ENCODE data around the gene REPIN1. TPM values are rescaled to one million over a fixed set of nuclear protein-coding genes. Genes with fewer than 3 reads are reported as not detected.
"Not testable (repeated sequence)": the region's sequence is repeated elsewhere in the genome, so short reads cannot be mapped to it uniquely, and the experiment has no call there.

The REPIN1 gene
- total RNA-seq, 1 experiment from 2014 or later = 155 TPM

DNA sequence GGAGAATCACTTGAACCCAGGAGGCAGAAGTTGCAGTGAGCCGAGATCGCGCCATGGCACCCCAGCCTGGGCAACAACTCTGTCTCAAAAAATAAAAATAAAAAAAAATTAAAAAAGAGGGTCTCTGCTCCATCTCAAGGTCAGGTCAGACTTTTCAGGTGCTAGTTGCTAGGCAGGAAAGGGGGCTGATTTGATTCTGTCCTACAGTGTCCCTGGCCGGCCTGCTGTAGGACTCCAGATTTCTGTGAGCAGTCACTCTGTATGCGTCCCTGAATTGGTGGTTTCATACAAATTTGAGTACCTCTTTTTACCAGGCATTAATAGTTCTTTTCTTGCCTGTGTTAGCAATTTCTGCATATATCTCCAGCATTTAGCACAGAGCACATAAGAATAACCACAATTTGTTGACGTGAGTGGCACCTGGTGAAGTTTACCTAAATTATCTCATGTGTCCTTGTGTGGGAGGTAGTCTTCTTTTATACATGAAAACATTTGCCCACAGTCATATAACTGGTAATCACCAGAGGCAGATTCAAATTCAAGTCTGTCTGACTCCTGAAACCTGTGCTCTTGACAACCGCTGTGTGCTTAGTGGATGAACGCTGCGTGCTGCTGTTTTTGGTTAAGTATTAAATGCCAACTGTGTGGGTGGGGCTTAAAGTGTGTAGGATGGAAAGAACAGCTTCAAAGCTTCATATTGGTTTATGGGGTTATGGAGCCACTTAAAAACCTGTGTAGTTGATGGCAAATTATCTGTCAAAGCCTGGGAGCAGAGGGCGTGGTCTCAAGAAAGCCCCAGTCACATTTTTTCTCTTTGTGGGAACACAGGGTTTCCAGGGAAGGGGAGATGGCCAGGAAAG lies 7.3 kb downstream of the REPIN1 start:
- no peak for DNase-seq (ENCODE audit: low read depth)

DNA sequence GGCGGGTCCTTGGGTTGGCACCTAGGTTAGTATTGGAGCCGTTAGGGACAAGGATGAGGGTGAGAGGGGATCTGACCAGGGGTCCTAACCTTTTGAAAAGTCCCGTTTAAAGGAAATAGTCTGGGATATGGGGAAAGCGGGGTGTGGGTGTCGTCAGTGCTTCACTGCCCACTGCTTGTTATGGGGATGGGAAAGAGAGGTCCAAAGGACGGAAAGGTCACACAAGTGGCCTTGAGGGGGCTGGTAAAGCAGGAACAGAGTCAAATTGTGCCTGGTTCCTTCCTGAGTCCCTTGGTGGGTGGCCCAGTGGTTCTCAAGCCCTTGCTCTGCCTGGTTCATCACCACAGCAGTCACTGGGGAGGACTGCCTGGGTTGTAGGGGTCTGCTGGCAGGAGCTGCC lies 7.9 kb downstream of the REPIN1 start:
- DNase-seq (ENCODE audit: low read depth) = no peak

DNA sequence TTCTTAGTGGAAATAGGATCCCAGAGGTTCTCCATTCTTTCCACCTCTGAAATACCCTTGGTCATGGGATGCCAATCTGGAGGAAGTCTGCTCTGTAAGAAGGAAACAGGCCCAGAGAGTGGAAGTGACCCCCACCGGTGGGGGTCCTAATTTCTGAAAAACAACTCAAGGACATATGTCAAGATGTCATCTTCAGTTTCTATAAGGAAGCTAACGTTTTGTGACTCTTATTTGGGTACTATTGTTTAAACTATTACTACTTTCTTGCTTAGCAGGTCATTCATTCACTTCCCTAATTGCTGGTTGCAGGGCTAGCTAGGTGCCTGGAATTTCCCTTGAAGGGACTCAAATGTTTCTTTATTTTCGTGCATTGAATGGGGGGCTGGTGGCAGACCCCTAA lies 8.6 kb downstream of the REPIN1 start:
- DNase-seq (ENCODE audit: low read depth) = no peak

DNA sequence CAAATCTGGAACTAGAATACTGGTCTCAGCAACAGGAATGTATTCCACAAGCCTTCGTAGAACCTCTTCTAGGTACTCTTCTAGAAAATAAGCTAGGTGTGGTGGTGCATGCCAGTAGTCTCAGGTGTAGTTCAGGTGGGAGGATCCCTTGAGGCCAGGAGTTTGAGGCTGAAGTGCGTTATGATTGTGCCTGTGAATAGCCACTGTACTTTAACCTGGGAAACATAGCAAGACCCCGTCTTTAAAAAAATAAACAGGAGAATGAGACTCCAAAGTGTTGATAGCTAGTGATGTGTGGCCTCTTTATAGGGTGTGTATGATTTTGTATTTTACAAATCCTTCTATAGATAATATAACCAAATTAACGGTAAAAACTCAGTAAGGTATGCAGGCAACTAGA lies 9.0 kb downstream of the REPIN1 start:
- DNase-seq (ENCODE audit: low read depth) = no peak

DNA sequence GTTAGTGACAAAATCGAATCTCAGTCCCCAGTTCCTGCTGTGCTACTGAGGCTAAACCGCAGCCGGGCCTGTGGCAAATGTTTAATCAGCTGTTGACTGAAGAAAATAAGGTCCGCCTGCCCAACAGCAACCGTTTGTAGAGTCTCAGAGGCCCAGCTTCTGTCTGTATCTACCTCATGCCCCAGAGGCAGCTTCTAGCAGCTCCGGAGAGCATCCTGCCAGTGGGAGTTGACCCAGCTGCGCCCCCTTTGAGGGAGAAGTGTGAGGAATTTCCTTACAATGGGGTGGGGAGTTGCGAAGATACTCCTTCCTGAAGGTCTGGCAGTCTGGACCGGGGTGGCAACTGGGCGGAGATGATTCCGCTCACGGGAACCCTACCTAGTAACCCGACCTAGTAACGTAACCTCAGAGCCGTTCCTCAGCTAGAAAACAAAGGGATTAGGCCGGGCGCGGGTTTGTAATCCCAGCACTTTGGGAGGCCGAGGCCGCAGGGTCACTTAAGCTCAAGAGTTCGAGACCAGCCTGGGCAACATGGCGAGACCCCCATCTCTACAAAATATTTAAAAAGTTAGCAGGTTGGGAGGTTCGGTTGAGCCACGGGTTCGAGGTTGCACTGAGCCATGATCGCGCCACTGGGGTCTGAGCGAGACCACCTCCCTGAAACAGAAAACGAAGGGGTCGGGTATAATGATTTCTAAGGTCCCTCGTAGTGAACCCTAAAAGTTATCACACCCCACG lies 9.7 kb downstream of the REPIN1 start:
- DNase-seq (ENCODE audit: low read depth) = peak; percentile 94

DNA sequence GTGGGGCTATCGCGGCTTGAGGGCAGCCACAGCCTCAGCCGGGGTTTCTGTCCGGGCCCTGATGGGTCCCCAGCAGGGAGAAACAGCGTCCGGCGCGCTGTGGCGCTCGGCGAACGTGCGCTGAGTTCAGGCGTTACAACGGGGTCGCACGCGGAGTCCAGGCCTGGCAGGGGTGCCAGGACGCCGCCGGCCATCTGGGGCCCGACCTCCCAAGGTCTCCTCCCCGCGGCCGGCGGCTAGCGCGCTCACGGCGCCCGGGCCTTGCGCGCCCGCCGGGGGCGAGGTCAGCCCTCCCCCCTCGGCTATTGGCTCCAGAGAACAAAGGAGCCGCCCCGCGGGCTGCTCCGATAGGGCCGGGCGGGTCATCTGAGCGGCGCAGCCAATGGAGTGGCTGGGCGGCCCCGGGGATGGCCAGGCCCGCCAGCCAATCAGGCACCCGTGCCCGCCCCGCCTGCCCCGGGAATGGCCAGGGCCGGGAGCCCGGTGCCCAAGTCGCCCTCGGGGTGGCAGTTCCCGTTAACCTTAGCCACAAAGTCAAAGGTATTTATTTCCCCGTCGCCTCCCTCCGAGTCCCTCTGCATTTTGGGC lies 10.3 kb downstream of the REPIN1 start, which contains the start of gene ZNF775:
Gene ZNF775 (plus strand): TSS at position 478 of the 588 bp plus-strand sequence. CDS start 9,141 bp downstream, outside the sequence.
- DNase-seq (ENCODE audit: low read depth) = peak; percentile 96

DNA sequence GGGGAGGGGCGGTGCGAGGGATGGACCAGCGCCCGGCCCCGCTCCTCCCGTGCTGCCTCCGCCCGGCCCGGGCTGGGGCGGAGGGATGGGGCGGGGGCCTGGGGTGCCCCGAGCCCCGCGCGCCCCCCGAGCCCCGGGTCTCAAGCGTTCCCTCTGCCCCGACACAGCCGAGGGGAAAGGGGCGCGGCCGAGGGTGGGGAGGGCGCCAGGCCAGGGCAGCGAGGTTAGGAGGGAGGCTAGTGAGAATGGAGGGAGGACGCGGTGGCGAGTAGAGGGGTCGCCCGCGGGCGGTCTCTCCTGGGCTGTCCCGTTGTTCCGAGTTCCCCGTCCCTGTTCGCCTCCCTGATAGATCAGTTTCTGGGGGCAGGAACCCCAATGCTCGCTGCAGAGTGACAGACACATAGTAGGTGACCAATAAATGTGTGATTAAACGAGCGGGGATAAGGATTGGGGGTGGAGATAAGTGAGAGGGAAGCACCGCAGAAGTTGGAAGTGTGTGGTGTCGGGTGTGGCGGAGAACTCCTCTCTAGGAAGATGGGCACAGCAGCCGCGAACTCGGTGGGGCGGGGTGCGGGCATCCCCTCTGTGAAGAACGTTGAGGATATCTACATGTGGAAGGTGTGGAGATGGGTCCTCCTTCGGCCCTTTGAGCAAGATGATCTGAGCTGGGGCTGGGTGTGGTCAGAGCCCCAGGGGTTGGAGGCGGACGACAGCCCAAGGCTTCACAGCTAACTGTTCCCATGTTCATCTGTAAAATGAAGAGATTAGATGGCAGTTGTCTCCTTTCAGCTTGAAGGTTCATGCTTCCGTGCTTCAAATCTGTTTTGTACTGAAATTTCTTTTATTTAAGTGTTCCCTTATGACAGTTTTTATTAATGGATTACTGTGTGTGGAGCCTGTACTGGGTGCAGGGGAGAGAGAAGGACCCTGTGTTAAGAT lies 11.1 kb downstream of the REPIN1 start:
- DNase-seq (ENCODE audit: low read depth) = peak; percentile 50

DNA sequence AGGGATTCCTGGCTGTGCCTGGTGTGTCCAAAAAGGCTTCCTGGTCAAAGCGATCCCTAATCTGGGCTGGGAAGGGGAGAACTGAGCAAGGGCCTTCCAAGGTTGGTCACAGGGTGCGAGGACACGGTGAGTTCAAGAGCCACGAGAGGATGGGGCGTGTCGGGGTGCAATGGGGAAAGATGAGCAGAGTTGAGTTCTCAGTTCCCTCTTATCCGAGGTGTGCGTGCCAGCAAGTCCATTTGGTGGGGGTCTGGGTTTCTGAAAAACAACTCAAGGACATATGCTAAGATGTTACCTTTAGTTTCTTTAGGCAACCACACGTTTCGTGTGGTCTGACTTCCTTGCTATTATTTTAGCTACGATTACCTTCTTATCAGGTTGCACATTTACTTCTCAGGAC lies 11.8 kb downstream of the REPIN1 start:
- no peak for DNase-seq (ENCODE audit: low read depth)

DNA sequence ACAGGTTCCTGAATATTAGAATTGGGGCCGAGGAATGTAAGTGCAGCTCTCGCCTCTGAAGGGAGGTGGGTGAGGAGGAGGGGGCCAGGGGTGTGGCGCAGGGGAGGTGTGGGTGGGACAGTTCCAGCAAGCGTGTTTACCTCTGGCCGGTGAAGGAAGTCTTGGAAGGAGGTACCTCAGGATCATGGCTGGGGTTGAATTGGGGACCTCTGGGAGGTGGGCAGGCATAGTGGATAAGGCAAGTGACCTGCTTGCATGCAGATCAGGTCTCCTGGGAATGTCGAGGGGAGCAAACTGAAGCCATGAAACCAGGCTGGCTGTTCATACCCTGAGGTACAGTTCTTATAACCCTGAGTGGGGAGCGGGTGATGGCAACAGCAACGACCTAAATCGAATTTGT lies 12.5 kb downstream of the REPIN1 start:
- no peak for DNase-seq (ENCODE audit: low read depth)

DNA sequence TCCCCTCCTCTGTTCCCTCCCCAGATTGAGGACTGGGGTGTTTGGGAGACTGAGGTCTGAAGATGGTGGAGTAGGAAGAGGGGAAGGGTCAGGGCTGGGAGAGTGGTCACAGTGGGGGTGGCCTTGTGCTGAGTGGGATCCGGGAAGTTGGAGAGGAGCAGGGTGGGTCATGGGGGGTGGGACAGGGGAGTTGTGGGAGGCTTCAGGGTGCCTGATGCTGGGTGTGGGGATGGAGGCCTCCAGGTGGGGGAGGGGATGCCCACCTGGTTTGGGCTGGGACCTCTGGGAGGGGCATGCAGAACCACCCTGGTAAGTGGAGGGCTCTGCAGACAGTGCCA lies 13.1 kb downstream of the REPIN1 start:
- no peak for DNase-seq (ENCODE audit: low read depth)

DNA sequence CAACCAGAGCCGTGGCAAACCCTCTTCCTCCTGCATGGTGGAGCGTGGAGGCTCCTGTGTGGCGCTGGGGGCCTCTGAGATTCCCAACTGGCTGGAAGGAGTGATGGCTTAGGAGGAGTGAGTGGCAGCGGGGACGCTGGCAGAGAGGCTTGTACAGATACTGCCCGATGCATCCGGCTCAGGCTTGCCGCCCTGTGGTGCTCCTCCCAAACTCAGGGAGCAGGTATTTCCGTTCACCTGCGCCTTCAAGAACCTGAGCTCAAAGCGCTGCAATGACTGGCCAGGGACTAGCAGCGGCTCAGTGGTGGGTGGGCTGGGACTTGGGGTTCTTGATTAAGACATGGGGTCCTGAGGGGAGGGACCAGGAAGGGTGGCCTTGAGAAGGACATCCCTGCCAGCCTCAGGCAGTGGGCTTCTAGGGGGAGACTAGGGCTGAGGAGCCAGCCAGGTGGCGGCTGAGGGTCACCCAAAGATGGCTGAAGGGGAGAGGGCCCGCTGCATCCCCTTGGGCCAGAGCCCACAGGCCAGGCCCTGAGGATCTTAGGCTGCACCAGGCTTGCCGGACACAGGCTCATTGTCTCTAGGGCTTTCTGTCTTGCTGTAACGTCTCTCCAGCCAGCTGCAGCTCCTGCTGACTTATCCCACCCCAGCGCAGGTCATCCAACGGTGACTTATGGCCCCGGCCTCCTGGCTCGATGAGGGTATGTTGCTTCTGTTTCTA lies 13.7 kb downstream of the REPIN1 start:
- no peak for DNase-seq (ENCODE audit: low read depth)

DNA sequence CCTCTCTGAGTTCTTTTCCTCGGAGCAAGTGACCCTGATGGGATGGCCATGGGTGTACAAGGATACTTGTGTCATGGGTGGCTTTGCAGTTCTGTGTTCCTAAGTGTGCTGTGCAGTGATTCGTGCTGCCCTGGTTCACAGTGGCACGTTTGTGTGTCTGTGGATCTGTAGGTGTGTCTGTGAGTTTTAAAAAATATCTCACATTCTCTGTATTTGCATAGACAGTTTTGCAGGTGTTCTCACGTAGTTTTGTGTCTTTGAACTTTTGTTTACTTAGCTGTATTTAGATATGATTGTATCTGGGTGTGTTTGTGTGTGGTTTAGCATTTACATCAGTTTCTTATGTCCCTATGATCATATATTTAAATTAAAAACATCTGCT lies 14.2 kb downstream of the REPIN1 start:
- no peak for DNase-seq (ENCODE audit: low read depth)

DNA sequence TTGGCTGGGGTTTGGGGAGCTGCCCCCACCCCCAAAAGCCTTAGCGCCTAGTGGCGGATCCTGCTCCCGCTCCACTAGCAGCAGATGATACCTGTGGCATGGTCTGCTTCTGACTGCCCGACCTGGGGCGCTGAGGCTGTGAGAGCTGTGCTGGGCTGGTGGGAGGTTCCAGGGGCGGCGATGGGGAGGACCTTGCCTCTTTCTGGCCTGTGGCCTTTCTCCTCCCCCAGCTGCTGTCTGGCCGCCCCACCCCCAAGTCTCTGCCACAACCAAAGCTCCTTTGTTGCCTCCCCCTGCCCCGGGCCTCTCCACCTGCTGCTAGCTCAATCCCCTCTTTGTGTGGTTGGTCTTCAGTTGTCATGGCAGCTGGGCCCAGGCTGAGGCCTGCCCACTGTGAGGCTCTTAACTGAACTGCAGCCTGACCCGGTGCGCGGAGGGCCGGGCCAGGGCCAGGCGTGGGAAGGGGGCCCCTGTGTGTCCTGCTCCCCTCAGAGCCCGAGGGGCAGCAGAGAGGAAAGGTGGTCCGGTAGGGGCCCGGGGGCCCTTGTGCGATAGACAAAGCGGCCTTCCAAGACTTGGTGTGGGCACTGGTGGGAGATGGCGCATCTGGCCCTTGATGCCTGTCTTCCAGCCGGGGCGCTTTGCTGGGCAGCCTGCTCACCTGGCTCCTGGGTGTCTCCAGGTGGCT lies 15.2 kb downstream of the REPIN1 start:
- DNase-seq (ENCODE audit: low read depth) = no peak

DNA sequence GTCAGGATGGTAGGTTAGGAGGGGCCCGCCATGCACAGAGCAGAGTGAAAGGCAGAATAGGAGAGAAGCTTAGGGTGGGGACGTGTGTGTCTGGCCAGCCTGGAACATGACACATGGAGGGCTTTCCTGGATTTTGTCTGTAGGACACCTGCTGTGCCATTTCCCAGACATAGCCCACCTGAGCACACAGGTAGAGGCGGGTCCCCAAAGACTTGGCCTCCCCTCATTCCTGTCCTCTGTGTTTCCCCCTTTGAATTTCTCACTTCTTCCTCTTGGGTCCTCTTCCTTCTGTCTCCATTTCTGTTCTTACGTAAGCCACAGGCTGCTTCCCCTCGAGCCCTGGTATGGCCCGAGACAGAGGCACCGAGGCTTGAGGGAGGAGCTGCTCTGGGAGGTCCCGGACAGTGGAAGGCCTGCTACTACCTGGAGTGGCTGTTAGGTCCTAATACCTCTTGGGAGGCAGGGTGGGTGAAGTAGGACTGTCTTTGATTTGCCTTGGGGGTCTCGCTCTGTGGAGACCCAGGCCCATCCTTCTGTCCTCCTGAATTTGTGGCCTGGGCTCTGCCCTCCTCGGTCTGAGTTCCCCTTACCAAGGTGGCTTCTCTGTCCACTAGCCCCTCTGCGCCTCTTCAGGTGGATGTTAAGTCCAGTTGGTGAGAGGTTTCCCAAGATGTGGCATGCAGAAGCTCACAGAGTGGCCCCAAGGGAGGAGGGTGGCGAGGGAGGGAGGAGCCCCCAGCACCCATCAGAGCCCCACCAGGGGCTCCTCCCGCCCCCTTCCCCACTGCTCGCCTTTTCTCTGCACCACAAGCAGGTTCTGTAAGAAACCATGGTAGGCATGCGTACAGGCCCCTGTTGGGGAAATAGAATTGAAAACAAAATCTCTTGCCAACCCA lies 16.0 kb downstream of the REPIN1 start:
- DNase-seq (ENCODE audit: low read depth) = no peak

DNA sequence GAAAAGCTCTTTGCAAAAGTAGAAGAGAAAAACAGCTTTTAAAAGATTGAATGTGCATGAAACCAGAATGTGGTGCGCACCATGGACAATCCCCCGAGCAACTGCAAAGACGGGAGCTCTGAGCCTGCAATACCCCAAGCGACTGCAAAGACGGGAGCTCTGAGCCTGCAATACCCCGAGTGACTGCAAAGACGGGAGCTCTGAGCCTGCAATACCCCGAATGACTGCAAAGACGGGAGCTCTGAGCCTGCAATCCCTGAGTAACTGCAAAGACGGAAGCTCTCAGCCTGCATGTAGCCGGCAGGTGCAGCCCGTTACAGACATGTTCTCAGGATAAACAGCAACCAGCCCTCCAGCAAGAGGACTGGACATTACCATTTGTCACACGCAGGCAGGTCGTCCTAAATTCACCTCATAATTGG lies 16.7 kb downstream of the REPIN1 start:
- no peak for DNase-seq (ENCODE audit: low read depth)

DNA sequence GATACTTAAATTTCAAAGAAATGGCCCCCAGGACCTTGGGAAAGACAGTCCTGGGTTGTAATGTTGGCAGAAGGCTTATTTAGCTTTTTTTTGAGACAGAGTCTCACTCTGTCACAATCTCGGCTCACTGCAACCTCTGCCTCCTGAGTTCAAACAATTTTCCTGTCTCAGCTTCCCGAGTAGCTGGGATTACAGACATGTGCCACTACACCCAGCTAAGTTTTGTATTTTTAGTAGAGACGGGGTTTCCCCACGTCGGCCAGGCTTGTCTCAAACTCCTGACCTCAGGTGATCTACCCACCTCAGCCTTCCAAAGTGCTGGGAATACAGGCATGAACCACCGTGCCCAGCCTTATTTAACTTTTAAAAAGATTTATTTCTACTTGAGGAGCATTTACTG lies 17.3 kb downstream of the REPIN1 start:
- not testable (repeated sequence) for DNase-seq (ENCODE audit: low read depth)

DNA sequence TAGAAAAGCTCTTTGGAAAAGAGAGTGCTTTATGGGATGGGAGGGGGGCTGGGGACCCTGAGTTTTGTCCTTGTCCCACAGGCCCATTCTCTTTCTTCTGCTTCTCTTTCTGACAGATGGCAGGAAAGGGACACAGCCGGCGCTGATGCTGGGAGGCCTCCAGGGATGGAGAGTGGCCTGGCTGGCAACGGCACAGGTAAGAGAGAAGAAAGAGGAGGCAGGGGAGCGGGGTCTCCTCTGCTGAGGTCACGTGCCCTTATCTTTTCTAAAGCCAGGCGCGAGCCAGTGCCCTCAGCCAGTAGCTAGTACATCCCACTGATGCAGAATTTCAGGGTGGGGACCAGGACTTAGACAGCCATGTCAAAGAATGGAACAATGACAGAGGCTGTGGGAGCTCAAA lies 19.7 kb downstream of the REPIN1 start:
- no peak for DNase-seq (ENCODE audit: low read depth)

DNA sequence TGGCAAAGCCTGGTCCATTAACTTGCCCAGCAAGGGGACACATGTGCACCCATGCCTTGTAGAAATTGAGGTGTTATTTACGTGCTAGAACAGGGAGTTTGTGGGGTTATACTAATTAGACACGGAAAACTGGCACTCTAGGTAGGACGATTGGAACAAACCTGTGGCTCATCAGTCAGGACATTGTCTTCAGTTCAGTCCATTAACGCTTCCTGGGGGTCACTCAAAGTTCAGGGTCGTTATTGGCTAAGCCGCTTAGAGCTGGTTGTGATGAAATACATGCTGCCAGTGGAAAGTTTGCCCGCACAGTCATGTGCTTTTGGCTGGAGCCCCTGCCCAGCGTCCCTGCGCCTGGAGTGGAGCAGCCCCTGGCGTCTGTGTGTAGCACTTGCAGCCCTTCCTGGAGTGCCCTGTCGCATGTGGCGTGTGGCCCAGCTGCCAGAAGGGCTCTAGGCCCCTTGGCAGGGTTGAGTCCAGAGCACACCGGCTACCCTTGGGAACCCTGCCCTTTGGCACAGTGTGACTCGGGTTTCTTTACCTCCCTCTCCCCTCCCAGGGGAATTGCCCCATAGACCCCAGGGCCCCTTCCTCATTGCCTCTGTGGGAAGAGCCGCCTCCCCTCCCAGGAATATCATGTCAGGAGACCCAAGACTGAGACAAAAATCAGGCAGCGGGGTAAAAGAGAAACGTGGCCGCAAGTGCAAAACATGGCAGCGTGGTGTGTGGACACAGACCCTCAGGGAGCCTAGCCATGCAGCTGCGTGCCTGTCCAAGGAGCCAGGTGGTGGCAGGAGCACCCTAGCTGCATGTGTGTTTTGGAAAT lies 20.3 kb downstream of the REPIN1 start:
- no peak for DNase-seq (ENCODE audit: low read depth)

DNA sequence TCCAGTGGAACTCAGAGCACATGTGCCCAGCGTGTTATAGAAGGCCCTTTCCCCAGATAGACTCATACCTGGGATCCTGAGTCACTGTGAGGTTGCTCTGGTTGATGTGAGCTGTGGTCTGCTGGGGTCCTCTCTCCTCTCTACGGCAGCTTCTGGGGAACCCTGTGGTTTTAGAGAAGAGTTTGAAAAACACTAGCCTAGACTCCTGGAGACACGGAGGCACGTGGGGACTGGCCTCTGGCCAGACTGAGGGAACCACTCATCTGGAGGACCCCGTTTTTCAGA lies 20.9 kb downstream of the REPIN1 start:
- no peak for DNase-seq (ENCODE audit: low read depth)

All from M059J (cell line).